Thyroid gland (tissue), 4 donors: ENCODE measurements around the gene HPD. TPM values are rescaled to one million over a fixed set of nuclear protein-coding genes. Genes with fewer than 3 reads are reported as not detected.

ENCODE experiments used
- DNase-seq, 2 donors: peaks; one replicate each; pipeline ENCODE4 v3.0.0-alpha.2; 2019
- H3K27ac ChIP-seq, 3 donors: fragments of 200-600 bp; sonication (generic); 1 replicate in 2 of 3; 2 replicates in 1 of 3; pipeline ENCODE4 v1.5.1; 2016 to 2019; ENCODE audit warnings: mild to moderate bottlenecking in 1 of 3, moderate library complexity in 1 of 3
- H3K27me3 ChIP-seq: fragments of 200-600 bp; sonication (generic); one replicate; pipeline ENCODE4 v1.5.1; 2019
- H3K36me3 ChIP-seq, 2 donors: fragments of 200-600 bp; sonication (generic); one replicate each; pipeline ENCODE4 v1.5.1; 2016 to 2019
- H3K4me1 ChIP-seq, 2 donors: fragments of 200-600 bp; sonication (generic); one replicate each; pipeline ENCODE4 v1.5.1; 2017 to 2019
- H3K4me3 ChIP-seq, 3 donors: fragments of 200-600 bp; sonication (generic); replicated peaks in 1 of 3; 1 replicate in 2 of 3; 2 replicates in 1 of 3; pipeline ENCODE4 v1.5.1; 2016; ENCODE audit warnings: mild to moderate bottlenecking in 1 of 3
- H3K9me3 ChIP-seq: fragments of 200-600 bp; sonication (generic); one replicate; pipeline ENCODE4 v1.5.1; 2017
- CTCF ChIP-seq, 6 experiments: fragments of 200-600 bp in 3 of 6; fragments of 450-650 bp in 3 of 6; sonication (generic) in 3 of 6; IDR thresholded peaks; one replicate each; pipeline ENCODE4 v1.5.1; 2016 to 2019; ENCODE audit warnings: antibody characterized with exemption in 6 of 6, mild to moderate bottlenecking in 2 of 6, inconsistent platforms in 1 of 6, moderate library complexity in 1 of 6
- POLR2A ChIP-seq, 2 donors: fragments of 450-650 bp; IDR thresholded peaks; one replicate each; pipeline ENCODE4 v1.6.1; 2017; ENCODE audit warnings: antibody characterized with exemption in 2 of 2, mild to moderate bottlenecking in 2 of 2, moderate library complexity in 1 of 2
- WGBS, 2 donors: methylation state at CpG; one replicate each; pipeline ENCODE4 v1.1.5; 2017; 5-methylcytosine and 5-hydroxymethylcytosine counted together
- intact Hi-C: fragments of 100-400 bp; cut with DNase I; formaldehyde crosslinking; loops from one replicate; pipeline ENCODE4 v1.15.1; 2023
- total RNA-seq, 4 donors: library from RNA; depleted of rRNA; stranded (reverse); fragments of >200 nt; gene quantifications; one replicate each; pipeline ENCODE4 v1.2.3, GENCODE V29; 2016

HPD gene
- total RNA-seq, 4 donors from 2014 or later = 0.39 to 1.2 (median 0.78) TPM; not detected in 1

- H3K27me3 ChIP-seq = no peaks in the 10 kb centered on the region
- WGBS, 2 donors = 2 to 5% methylated on average over 41 to 42 of the region's 45 CpGs
- intact Hi-C loops = no loop called here
- H3K4me1 ChIP-seq = peaks cover 23 to 37% of the 10 kb centered on the region in 2 donors
- peaks cover 21 to 26% of the 10 kb centered on the region in 2 donors for H3K36me3 ChIP-seq
- H3K27ac ChIP-seq = peak overlapping the region; percentile 75 to 100 (median 85)
- H3K4me3 ChIP-seq = peak overlapping the region; percentile 48 to 89 (median 62)
- DNase-seq = no peak
- TF ChIP-seq POLR2A (IDR thresholded peaks at IDR 0.05) = no peak
- no peaks in the 10 kb centered on the region for H3K9me3 ChIP-seq
These were observed 53.3 kb downstream of the HPD start for GRCh38 chr12:121805171-121806008.

GRCh38 chr12:121804417-121805111 lies 54.1 kb downstream of the HPD start:
- WGBS, 2 donors = 0% methylated on average over 4 of the region's 63 CpGs; no CpG with 5 or more reads in 1 of the 2 donors
- Histone ChIP-seq H3K9me3 (no peaks in the 10 kb centered on the region), H3K27ac (peak overlapping the region; percentile 75 to 100 (median 85)), H3K36me3 (peaks cover 14 to 18% of the 10 kb centered on the region in 2 donors), H3K27me3 (no peaks in the 10 kb centered on the region), H3K4me1 (peaks cover 21 to 37% of the 10 kb centered on the region in 2 donors), H3K4me3 (peak overlapping the region; percentile 48 to 89 (median 62))
- TF ChIP-seq POLR2A (IDR thresholded peaks at IDR 0.05) (no peak), CTCF (IDR thresholded peaks at IDR 0.05) (peak in 1 of 6 experiments; percentile 4)
- intact Hi-C loops = no loop called here
- peak in 1 of 2 donors; percentile 55 for DNase-seq

- intact Hi-C loops = no loop called here
- Histone ChIP-seq H3K4me1 (peaks cover 27 to 42% of the 10 kb centered on the region in 2 donors), H3K4me3 (peak within 1 kb of the TSS; percentile 58 to 89 (median 62)), H3K36me3 (peaks cover 8 to 12% of the 10 kb centered on the region in 2 donors), H3K27me3 (no peaks in the 10 kb centered on the region), H3K9me3 (no peaks in the 10 kb centered on the region), H3K27ac (peak within 1 kb of the TSS; percentile 100)
- peak; percentile 32 to 79 for TF ChIP-seq POLR2A (IDR thresholded peaks at IDR 0.05)
- no peak for TF ChIP-seq CTCF (IDR thresholded peaks at IDR 0.05)
- DNase-seq = peak; percentile 63 to 68
- WGBS, 2 donors = 1 to 3% methylated on average over 14 to 18 of the region's 74 CpGs
These were observed 54.7 kb downstream of the HPD start, which contains the start of gene SETD1B for GRCh38 chr12:121803861-121804416. Gene SETD1B (plus strand): TSS chr12:121804009. CDS start chr12:121804738, 729 bp downstream.

- 0 to 1% methylated on average over 39 to 48 of the region's 65 CpGs for WGBS, 2 donors
- peaks cover 36 to 51% of the 10 kb centered on the region in 2 donors for H3K4me1 ChIP-seq
- peak; percentile 89 to 93 for DNase-seq
- H3K4me3 ChIP-seq = peak overlapping the region; percentile 2 to 89 (median 58)
- TF ChIP-seq POLR2A (IDR thresholded peaks at IDR 0.05) (peak; percentile 92 to 98), CTCF (IDR thresholded peaks at IDR 0.05) (no peak)
- H3K27me3 ChIP-seq = no peaks in the 10 kb centered on the region
- peaks cover 2 to 8% of the 10 kb centered on the region in 2 donors for H3K36me3 ChIP-seq
- peak overlapping the region; percentile 100 for H3K27ac ChIP-seq
- intact Hi-C loops = no loop called here
- no peaks in the 10 kb centered on the region for H3K9me3 ChIP-seq
These were observed 55.6 kb downstream of the HPD start for GRCh38 chr12:121802843-121803698.
